Anterior cingulate cortex (tissue), 58 donors: ENCODE measurements around the gene NDC1.
"Not testable (repeated sequence)": the region's sequence is repeated elsewhere in the genome, so short reads cannot be mapped to it uniquely, and the experiment has no call there.

Source experiments
- DNase-seq, 58 donors: peaks; one replicate each; lab custom pipeline; 2025; lab: John Stamatoyannopoulos, UW

The NDC1 gene

GRCh38 chr1:53766831-53767405, 71.2 kb downstream of the NDC1 start:
- DNase-seq, result no peak

GRCh38 chr1:53766194-53766742, 71.8 kb downstream of the NDC1 start:
- DNase-seq, result no peak

- no peak for DNase-seq
Observed at GRCh38 chr1:53765657-53766056, 72.4 kb downstream of the NDC1 start.

GRCh38 chr1:53763911-53764310, 74.2 kb downstream of the NDC1 start:
- DNase-seq, result no peak

GRCh38 chr1:53763461-53763860, 74.6 kb downstream of the NDC1 start:
- DNase-seq, result no peak

GRCh38 chr1:53760497-53760896, 77.6 kb downstream of the NDC1 start:
- not testable (repeated sequence) for DNase-seq

GRCh38 chr1:53755874-53756273, 82.2 kb downstream of the NDC1 start:
- no peak for DNase-seq

GRCh38 chr1:53754484-53755312, 83.4 kb downstream of the NDC1 start:
- peak in 12 of 58 donors; percentile 1 to 35 (median 7) for DNase-seq

- DNase-seq, result no peak
Observed at GRCh38 chr1:53752281-53752680, 85.8 kb downstream of the NDC1 start.

GRCh38 chr1:53747841-53748240, 90.3 kb downstream of the NDC1 start:
- no peak for DNase-seq

- DNase-seq, result no peak
Observed at GRCh38 chr1:53740621-53741105, 97.4 kb downstream of the NDC1 start.

- DNase-seq, result peak in 56 of 58 donors; percentile 15 to 87 (median 58)
Observed at GRCh38 chr1:53739109-53739681, 98.9 kb downstream of the NDC1 start, which contains the start of gene GLIS1. Gene GLIS1 (minus strand): TSS chr1:53739164. CDS start chr1:53738064, 1,100 bp downstream.

- peak in 13 of 58 donors; percentile 6 to 50 (median 28) for DNase-seq
Observed at GRCh38 chr1:53738205-53739108, 99.6 kb downstream of the NDC1 start.

GRCh38 chr1:53737648-53738204, 100.4 kb downstream of the NDC1 start:
- no peak for DNase-seq

- DNase-seq, result no peak
Observed at GRCh38 chr1:53736290-53736689, 101.8 kb downstream of the NDC1 start.

- no peak for DNase-seq
Observed at GRCh38 chr1:53735681-53736080, 102.4 kb downstream of the NDC1 start.

- DNase-seq, result no peak
Observed at GRCh38 chr1:53735261-53735660, 102.8 kb downstream of the NDC1 start.

- no peak for DNase-seq
Observed at GRCh38 chr1:53734650-53735211, 103.4 kb downstream of the NDC1 start.

- no peak for DNase-seq
Observed at GRCh38 chr1:53733975-53734649, 104.0 kb downstream of the NDC1 start.
